Neural progenitor cell (in vitro differentiated cells): Measurements from ENCODE around the gene TFB2M.

Source experiments
- EZH2 ChIP-seq: fragments of 200-600 bp; sonication (generic); IDR thresholded peaks from 2 replicates; pipeline ENCODE4 v1.6.1; 2017; ENCODE audit warnings: antibody characterized with exemption, mild to moderate bottlenecking, moderate library complexity
- EZH2phosphoT487 ChIP-seq: fragments of 200-600 bp; sonication (generic); IDR thresholded peaks from 2 replicates; pipeline ENCODE4 v1.6.1; 2017; ENCODE audit warnings: antibody characterized with exemption

DNA sequence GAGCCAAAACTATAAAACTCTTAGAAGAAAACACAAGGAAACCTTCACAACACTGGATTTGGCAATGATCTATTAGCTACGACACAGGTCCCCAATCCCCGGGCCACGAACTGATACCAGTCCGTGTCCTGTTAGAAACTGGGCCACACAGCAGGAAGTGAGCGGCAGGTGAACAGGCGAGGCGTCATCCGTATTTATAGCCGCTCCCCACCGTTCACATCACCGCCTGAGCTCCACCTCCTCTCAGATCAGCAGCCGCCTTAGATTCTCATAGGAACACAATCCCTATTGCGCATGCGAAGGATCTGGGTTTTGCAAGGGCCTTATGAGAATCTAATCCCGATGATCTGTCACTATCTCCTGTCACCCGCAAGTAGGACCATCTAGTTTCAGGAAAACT is 11.9 kb downstream of the TFB2M start:
- TF ChIP-seq EZH2phosphoT487 (no peak), EZH2 (no peak)
